DND-41 (cell line): ENCODE measurements around the gene TAL1.
A peak's percentile ranks its signal among the peaks of the same experiment; 100 is the strongest.

ENCODE experiments used
- ATAC-seq: fragments of 200-7000 bp; cut with Tn5 transposase; 3 replicates; pipeline ENCODE4 v1.9.1; 2021; ENCODE audit warnings: low read depth; ENCODE audit not compliant: insufficient read depth
- DNase-seq: peaks from one replicate; pipeline ENCODE4 v3.0.0-alpha.2; 2020
- H2AFZ ChIP-seq: 2 replicates; pipeline ENCODE4 v1.6.0; 2012; ENCODE audit warnings: low read depth, low read length
- H3K27ac ChIP-seq: 2 replicates; pipeline ENCODE4 v1.5.1; 2012; ENCODE audit warnings: low read length, inconsistent platforms
- H3K27me3 ChIP-seq: fragments of 200-600 bp; sonication (generic); 2 replicates; pipeline ENCODE4 v1.6.0; 2012; ENCODE audit warnings: low read length, mild to moderate bottlenecking, inconsistent platforms; ENCODE audit not compliant: insufficient read depth, poor library complexity
- H3K36me3 ChIP-seq: 2 replicates; pipeline ENCODE4 v1.5.1; 2012; ENCODE audit warnings: low read length, inconsistent platforms; ENCODE audit not compliant: insufficient read depth
- H3K4me1 ChIP-seq: 2 replicates; pipeline ENCODE4 v1.5.1; 2012; ENCODE audit warnings: mild to moderate bottlenecking, low read length; ENCODE audit not compliant: insufficient read depth
- H3K4me2 ChIP-seq: 2 replicates; pipeline ENCODE4 v1.6.0; 2012; ENCODE audit warnings: mild to moderate bottlenecking, moderate library complexity, low read length, inconsistent platforms; ENCODE audit not compliant: insufficient read depth
- H3K4me3 ChIP-seq, 2 experiments: fragments of 200-600 bp in 1 of 2; shearing (Covaris generic) in 1 of 2; 2 replicates each; pipeline ENCODE4 v1.5.1; 2012 to 2016; ENCODE audit warnings: inconsistent platforms in 2 of 2, low read length in 2 of 2, mild to moderate bottlenecking in 2 of 2, low read depth in 1 of 2, moderate library complexity in 1 of 2
- H3K79me2 ChIP-seq: 2 replicates; pipeline ENCODE4 v1.6.0; 2012; ENCODE audit warnings: low read length, inconsistent platforms; ENCODE audit not compliant: insufficient read depth
- H3K9ac ChIP-seq: 2 replicates; pipeline ENCODE4 v1.6.0; 2012; ENCODE audit warnings: low read depth, mild to moderate bottlenecking, inconsistent platforms, low read length, moderate library complexity
- H3K9me3 ChIP-seq: 2 replicates; pipeline ENCODE4 v1.5.1; 2012; ENCODE audit warnings: low read length, moderate library complexity, mild to moderate bottlenecking, inconsistent platforms; ENCODE audit not compliant: insufficient read depth, severe bottlenecking
- H4K20me1 ChIP-seq: 2 replicates; pipeline ENCODE4 v1.6.0; 2012; ENCODE audit warnings: low read length; ENCODE audit not compliant: insufficient read depth
- EZH2 ChIP-seq: IDR thresholded peaks from 3 replicates; pipeline ENCODE4 v1.6.1; 2012; ENCODE audit warnings: borderline replicate concordance, low read depth, mild to moderate bottlenecking, moderate library complexity, low read length, inconsistent platforms; ENCODE audit not compliant: severe bottlenecking
- TF ChIP-seq, protein P1 (sequence below): IDR thresholded peaks from 2 replicates; pipeline ENCODE4 v1.5.1; 2012; ENCODE audit warnings: borderline replicate concordance, low read length, moderate library complexity, mild to moderate bottlenecking; ENCODE audit not compliant: poor library complexity, severe bottlenecking; ENCODE audit errors: extremely low read depth

TAL1 gene

DNA sequence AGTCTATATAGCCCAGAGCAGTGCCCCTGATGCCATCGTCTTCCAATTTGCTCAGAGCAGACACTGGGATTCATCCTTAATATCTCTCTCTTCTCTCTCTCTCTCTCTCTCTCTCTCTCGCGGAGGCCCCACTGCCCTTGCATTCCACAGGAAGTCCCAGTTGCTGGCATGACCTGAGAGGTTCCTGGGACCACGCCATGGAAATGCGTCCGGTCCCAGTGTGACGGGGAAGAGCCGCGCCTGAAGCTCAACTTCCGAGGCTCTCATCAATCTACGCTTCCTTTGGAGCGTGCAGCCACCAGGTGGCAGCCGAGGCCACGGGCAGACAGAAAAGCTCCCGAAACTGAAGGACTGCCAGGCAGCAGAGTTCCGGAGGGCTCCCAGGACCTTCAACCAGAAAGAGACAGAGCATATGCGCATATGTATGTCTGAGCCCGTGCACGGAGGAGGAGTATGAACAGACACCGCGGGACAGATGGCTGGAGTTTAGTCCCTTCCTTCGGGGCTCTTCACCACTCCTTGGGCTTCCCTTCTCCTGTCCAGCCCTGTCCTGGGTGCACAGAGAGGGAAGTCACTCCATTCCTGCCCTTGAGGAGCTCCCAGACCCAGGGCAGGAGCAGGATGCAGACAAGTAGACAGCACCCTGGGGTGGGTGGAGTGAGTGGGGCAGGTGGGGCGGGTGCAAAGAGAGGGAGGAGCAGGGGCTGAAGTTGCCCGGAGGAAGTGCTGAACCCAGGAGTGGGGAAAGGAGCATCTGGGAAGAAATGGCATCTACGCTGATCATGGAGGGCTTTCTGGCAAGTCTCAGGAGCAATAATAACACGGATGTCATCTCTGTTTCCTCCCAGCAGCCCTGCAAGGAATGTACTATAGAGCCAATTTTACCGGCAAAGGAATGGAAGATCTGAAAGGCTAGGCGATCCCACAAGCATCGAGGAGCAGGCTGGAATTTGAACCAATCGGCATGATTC lies 52.7 kb downstream of the TAL1 start:
- H3K79me2 ChIP-seq = no peaks in the 10 kb centered on the region
- H3K36me3 ChIP-seq = no peaks in the 10 kb centered on the region
- DNase-seq (peak; percentile 89), ATAC-seq (peak; percentile 86)
- no peaks in the 10 kb centered on the region for H3K27me3 ChIP-seq
- H3K4me1 ChIP-seq = peaks cover 13% of the 10 kb centered on the region
- H3K4me3 ChIP-seq = peak overlapping the region in 1 of 2 experiments; percentile 53; a peak in 2 of 4 replicates
- H4K20me1 ChIP-seq = no peaks in the 10 kb centered on the region
- no peaks in the 10 kb centered on the region for H3K9me3 ChIP-seq
- TF ChIP-seq, protein P1, sequence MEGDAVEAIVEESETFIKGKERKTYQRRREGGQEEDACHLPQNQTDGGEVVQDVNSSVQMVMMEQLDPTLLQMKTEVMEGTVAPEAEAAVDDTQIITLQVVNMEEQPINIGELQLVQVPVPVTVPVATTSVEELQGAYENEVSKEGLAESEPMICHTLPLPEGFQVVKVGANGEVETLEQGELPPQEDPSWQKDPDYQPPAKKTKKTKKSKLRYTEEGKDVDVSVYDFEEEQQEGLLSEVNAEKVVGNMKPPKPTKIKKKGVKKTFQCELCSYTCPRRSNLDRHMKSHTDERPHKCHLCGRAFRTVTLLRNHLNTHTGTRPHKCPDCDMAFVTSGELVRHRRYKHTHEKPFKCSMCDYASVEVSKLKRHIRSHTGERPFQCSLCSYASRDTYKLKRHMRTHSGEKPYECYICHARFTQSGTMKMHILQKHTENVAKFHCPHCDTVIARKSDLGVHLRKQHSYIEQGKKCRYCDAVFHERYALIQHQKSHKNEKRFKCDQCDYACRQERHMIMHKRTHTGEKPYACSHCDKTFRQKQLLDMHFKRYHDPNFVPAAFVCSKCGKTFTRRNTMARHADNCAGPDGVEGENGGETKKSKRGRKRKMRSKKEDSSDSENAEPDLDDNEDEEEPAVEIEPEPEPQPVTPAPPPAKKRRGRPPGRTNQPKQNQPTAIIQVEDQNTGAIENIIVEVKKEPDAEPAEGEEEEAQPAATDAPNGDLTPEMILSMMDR = peak; percentile 93
- no peak for TF ChIP-seq EZH2
- peak overlapping the region; percentile 80 for H2AFZ ChIP-seq
- H3K9ac ChIP-seq = peak overlapping the region; percentile 42
- peak overlapping the region; percentile 75 for H3K4me2 ChIP-seq
- no peak overlapping the region for H3K27ac ChIP-seq

DNA sequence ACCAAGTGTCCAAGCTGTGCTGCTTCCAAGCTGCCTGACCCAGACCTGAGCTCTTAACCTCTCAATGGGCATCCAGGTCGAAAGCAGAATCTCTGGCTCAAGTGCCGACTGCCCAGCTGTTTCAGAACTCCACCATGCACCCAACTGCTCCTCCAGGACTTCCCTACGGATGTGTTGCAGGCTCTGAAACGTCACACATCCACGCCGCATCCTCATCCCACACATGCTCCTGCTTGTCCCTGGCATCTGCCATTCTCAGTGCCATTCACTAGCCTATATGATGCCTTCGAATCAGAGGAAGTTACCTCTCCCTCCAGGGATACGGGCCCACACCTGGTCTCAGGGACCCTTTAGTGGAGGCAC lies 53.4 kb downstream of the TAL1 start:
- Histone ChIP-seq H3K9me3 (no peaks in the 10 kb centered on the region), H3K27ac (no peak overlapping the region), H3K4me1 (peaks cover 13% of the 10 kb centered on the region), H3K79me2 (no peaks in the 10 kb centered on the region), H3K4me2 (peak overlapping the region; percentile 75), H3K4me3 (peak overlapping the region in 1 of 2 experiments; percentile 53; a peak in 2 of 4 replicates), H2AFZ (peak overlapping the region; percentile 55), H3K27me3 (no peaks in the 10 kb centered on the region), H3K36me3 (no peaks in the 10 kb centered on the region), H4K20me1 (no peaks in the 10 kb centered on the region), H3K9ac (no peak overlapping the region)
- TF ChIP-seq, protein P1 = no peak
- TF ChIP-seq EZH2 = no peak
- DNase-seq (no peak), ATAC-seq (no peak)

DNA sequence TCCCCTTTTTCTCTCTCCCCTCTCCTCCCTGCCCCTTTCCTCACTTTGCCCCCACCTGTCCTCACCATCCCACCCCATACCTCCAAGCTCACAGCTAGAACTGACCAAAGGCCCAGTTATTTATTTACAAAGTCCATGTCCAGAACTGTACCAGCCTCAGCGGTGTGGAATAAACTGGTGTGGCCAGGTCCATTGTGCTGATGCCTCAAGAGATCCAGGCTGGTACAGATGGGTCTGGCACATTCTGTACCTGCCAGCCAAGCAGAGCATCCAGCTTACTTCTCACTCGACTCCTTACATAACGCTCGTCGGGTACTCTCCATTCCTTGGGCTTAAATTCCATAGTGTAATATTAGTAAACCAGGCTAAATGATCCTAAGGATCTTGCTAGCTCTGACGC lies 54.0 kb downstream of the TAL1 start:
- Histone ChIP-seq H3K4me1 (peaks cover 13% of the 10 kb centered on the region), H3K27me3 (no peaks in the 10 kb centered on the region), H2AFZ (no peak overlapping the region), H3K4me3 (no peak overlapping the region), H3K9me3 (no peaks in the 10 kb centered on the region), H3K4me2 (no peak overlapping the region), H3K79me2 (no peaks in the 10 kb centered on the region), H3K9ac (no peak overlapping the region), H3K36me3 (no peaks in the 10 kb centered on the region), H4K20me1 (no peaks in the 10 kb centered on the region), H3K27ac (no peak overlapping the region)
- DNase-seq (no peak), ATAC-seq (no peak)
- TF ChIP-seq, protein P1 = no peak
- TF ChIP-seq EZH2 = no peak
